ELF-1 (cell line): ENCODE data around the gene PARD3.

ENCODE experiments used
- DNase-seq: peaks from one replicate; pipeline ENCODE4 v3.0.0-alpha.2; 2016; ENCODE audit warnings: low read depth, low spot score

PARD3 gene

GRCh38 chr10:34584164-34584563 lies 230.9 kb downstream of the PARD3 start:
- DNase-seq, result no peak

GRCh38 chr10:34581801-34582532 lies 233.1 kb downstream of the PARD3 start:
- no peak for DNase-seq

DNA sequence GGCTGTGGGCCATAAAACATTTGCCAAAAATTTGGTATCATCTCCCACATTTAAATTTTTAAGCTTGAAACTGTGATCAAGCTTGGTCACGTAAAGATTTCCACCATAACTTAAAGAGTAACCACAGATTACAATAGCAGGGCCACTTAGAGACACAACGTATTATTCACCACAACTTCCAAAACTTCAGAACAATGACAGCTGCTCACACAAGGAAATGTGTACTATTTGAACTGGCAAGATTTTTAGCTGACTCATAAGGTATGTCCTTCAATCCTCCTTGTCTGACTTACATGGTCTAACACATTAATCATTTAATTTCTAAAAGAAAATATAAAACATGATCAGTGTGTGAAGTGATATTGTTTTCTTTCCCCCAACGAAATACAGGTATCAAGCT lies 234.5 kb downstream of the PARD3 start:
- DNase-seq, result no peak

- DNase-seq, result no peak
These were observed 234.9 kb downstream of the PARD3 start for GRCh38 chr10:34580214-34580613.

DNA sequence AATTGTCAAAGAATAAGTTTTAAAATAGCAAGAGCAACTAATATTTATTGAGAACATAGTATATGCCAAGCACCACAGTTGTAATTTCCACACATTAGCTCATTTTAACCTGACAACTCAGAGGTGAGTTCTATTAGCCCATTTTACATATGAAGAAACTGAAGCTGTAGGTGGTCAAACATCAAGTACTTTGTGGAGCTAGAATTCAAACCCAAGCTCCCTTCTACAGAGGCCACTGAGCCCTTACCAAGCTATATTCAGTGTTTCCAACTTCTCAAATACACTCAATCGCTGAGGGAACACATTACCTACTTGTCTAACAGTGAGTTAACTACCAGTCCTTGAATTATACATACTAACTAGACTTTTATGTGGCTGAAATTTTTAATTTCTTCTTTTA lies 236.6 kb downstream of the PARD3 start:
- DNase-seq, result no peak

GRCh38 chr10:34576797-34577196 lies 238.3 kb downstream of the PARD3 start:
- DNase-seq, result no peak

- DNase-seq, result no peak
These were observed 239.2 kb downstream of the PARD3 start for GRCh38 chr10:34575882-34576281.

DNA sequence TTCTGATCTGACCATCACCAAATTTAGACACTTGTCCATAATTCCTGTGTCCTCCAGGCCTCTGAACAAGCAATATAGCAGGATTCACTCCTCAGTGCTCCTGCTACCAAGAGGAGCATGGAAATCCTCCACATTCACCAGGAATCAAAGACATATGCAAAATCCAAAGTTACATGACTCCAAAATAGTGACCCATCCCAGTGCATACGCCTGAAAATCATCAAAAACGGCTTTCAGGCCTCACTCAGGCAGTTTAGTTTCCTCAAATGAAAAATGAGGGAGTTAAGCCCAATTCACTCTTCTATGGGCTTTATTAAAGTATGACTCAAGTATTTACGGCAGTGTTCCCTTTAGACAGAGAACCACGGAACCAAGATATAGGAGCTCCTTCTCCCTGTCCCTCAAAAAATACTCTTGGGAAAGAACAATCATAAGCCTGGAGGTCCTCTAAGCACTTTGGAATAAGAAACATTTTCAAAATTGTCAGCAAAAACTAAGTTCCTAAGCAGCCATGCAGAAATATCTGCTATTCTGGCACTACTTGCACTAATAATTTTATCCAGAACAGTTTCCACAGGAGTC lies 240.7 kb downstream of the PARD3 start:
- no peak for DNase-seq

DNA sequence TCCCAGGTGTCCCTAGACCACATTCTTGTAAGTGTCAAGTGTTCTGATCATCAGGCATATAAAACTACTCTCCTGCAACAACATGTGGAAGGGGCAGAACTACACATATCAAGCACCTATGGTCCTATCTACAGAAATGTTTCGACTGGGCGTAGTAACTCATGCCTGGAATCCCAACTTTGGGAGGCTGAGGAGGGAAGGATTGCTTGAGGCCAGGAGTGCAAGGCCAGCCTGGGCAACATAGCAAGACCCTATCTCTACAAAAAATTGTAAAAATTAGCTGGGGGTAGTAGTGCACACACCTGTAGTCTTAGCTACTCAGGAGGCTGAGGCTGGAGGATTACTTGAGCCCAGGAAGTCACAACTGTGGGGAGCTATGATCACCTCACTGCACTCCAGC lies 244.2 kb downstream of the PARD3 start:
- no peak for DNase-seq

- no peak for DNase-seq
These were observed 247.3 kb downstream of the PARD3 start for GRCh38 chr10:34567659-34568253.

DNA sequence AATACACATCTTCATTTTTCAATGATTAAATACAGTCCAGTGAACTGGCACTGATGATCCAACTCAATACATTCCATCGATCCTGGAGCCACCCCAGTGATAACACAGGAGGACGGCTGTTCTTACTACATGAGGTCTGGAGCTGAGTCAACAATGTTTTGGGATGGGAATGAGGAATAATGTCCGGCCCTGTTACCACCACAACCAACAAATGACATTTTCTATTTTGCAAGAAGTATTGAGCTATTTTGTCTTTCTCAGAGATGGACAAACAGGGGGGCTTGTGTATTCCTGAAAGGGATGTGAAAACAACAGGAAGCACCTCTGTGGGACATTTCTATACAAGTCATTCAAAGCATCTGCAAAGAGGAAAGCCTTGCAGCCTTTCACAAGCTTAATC lies 249.2 kb downstream of the PARD3 start:
- no peak for DNase-seq

- no peak for DNase-seq
These were observed 257.0 kb downstream of the PARD3 start for GRCh38 chr10:34558093-34558583.

- DNase-seq, result no peak
These were observed 257.9 kb downstream of the PARD3 start for GRCh38 chr10:34557173-34557572.

DNA sequence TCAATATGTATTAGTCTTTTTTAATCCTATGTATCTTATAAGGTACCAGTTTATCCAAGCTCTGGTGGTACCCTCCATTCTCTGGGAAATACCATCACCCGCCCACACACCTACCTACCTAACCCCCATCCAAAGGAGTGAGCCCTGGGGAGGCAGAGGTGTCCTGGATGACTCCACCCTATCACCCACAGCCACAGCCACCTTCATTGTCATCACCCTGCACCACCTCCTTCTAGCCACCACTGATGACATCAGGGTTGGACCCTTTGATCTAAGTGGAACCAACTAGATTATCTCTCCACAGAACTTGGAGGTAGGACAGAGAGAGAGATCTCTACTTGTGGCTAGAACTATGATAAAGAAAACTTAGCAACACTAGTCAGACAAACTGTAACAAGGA lies 259.4 kb downstream of the PARD3 start:
- no peak for DNase-seq

DNA sequence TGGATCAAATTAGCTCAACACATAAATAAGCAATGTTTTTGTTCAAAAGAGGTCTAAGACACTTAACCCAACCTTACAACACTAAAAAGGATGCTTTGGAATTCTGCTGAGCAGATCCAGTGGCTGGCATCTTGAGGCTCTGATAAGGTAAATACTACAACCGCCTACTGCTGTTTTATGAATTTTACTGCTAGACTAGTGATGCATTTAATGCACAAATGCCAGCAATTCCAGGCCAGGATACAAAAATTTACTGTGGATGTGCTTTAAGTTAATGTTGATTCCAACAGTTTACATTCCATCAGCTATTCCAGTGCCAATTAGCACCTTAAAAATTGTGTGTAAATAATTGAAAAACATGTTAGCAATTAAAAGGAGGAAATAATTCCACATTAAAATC lies 261.3 kb downstream of the PARD3 start:
- no peak for DNase-seq

- DNase-seq, result no peak
These were observed 263.8 kb downstream of the PARD3 start for GRCh38 chr10:34551295-34551694.

GRCh38 chr10:34549953-34550352 lies 265.1 kb downstream of the PARD3 start:
- DNase-seq, result no peak

DNA sequence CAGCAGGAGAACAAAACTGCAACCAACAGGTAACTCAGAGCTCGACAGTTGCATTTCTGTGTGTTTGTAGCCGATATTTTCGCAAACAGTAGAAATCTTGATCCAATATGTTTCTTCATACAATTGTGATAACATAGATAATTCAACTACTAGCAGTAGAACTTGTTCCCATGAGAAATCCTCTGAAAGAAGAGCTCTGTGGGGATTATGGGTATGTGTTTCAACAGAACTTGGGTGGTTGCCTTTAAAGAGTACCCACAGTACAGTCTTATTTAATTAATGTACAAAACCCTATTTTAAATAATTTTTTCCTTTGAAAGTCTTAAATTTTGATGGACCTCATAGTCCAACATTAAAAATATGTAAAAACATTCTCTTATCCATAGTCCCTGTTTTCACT lies 266.1 kb downstream of the PARD3 start:
- DNase-seq, result no peak

- no peak for DNase-seq
These were observed 266.6 kb downstream of the PARD3 start for GRCh38 chr10:34548466-34548865.

- DNase-seq, result no peak
These were observed 267.4 kb downstream of the PARD3 start for GRCh38 chr10:34547695-34548094.

DNA sequence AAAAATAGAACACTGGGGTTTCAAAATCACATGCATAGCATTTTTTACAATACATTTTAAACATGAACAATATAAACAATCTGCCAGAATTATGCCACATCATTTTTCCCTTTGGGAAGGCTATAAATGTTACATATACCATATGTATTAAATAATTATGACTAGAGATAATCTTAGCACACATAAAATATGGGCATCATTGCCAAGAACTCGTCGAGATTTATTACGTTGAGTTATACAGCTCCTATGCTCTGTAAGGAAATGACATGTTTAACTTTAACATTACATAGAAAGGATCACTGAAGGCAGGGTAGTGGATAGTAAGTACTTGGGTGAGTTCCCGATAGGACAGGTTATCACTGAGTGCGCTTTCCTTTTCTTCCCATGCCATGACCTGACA lies 267.8 kb downstream of the PARD3 start:
- DNase-seq, result no peak

DNA sequence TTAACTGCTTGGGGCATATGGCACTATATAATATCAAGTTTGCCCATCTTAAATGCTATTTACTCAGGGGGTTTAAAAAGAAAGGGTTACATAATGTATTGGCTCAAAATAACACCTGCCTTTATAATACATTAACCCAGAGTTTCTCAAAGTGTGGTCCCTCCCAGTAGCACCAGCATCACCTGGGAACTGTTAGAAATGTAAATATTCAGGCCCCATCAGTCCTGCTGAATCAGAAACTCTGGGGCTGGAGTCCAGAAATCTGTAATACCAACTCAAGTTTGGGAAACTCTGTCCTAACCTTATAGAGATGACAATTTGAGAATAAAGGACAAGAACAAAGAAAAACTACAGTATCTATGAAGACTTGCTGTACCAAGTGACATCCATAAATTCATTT lies 270.7 kb downstream of the PARD3 start:
- no peak for DNase-seq

DNA sequence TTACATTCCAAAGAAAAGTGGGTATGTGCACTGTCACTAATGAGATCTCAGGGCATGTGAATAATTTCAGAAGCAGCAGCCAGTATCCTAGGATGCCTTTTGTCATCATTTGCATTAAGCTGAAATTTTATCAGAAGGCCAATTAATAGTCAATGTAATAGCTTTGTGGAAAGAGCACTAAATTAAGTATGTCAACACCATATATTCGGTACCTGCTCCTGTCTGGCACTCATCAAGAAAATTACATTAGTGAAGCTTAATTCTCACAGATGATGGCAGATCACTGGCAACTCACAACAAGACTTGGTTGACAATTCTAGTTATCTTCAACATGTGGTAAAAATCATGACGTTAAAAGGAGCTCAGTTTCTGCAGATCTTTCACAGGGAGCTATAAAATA lies 271.4 kb downstream of the PARD3 start:
- no peak for DNase-seq
